Measurements from ENCODE around the gene EMX1.

The EMX1 gene

DNA sequence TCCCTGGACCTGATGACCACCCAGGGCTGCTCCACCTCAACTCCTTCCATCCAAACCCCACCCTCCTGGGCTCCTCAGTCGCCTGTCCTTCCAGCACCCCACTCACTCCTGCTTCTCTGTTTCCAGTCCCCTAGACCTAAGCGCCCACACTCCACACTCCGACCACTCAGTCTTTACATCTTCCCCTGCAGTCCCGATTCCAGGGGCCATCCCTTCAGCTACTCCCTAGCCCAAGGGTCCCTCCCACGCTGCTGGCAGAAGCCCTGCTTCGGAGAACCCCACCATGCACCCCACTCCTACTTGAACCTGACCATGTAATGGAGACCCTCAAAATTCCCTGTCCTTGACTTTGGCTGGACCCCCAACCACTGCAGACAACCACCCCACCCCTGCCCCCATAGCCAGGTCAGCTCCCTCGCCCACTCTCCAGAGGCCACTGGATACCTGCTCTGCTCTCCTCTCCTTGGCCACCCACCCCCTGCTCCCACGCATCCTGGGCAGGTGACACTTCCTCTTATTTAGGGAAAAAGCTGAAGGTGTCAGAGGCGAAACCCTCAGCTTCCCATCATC is 28.2 kb downstream of the EMX1 start:
- DNase-seq, result no peak

DNA sequence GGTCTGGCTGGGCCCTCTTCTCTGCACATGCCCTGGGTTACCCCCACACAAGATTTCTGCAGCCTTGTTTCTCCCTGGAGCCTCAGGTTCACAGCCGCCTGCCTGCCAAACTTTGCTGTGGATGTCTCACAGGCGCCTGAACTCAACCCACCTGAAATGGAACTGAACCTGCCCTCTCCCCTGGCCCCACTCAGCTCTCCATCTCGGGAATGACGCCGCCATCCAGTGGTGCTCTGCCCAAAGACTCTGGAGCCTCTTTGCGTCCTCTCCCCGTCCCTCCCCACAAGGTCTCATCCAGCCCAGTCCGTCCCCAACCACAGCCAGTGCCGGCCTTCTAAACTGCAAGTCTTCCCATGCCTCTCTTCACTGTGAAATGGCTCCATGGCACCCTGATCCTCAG is 29.1 kb downstream of the EMX1 start:
- DNase-seq, result no peak

DNA sequence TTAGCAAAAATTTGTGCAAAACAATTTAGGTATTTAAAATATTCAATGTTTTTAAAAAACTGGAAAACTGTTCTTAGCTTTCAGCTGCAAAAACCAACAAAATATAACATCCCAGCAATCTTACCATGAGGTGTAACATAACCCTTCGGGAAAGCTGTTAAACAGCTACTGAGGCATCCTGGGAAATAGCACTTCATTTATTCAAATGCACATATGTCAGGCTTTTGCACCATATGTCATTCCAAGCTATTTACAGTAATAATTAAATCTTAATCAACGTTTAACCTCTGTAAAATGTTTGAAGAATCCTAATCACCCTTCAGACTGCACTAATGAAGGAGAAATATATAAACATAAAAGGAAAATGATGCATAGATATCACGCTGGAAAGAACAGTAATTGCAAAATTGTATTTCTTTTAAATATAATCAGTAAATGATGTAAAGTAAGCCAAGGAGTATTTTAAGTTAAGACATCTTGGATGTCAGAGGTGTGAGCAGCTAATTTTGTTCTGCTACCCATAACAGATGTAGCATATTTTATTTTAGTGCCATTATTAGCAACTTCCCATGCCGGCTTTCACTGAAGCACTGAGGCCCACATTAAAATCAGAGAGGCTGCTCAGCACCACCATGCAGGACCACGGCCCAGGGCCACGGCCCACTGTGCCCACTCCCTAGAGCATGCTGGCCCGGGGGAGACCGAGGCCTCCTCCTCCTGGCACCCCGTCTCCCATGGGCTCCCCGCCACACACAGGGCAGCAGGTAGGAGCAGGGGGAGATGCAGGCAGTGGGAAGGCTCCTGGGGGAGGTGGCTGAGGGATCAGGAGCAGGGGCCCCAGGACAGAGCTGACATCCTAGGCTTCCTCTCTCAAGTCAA is 30.9 kb downstream of the EMX1 start:
- DNase-seq, result no peak

- no peak for DNase-seq
Measured at GRCh38 chr2:72949045-72949444, 31.7 kb downstream of the EMX1 start.

DNA sequence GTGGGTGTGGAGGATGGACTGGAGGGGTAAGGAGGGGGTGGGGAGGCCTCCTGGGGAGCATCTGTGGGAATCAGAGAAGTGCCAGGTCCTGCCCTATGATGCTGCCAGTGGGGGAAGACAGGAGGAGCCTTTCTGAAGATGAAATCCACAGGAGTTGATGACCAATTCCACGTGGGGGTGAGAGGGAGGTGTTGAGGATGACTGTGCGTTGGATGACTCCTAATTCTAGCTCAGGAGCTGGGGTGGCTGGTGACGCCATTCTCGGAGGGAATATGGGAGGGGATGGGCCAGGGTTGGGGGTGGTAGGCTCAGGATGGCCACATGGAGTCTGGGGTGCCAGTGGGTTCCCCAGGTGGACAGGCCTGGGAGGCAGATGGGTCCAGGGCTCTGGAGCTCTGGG is 32.3 kb downstream of the EMX1 start:
- DNase-seq, result no peak

GRCh38 chr2:72950558-72951255 is 33.4 kb downstream of the EMX1 start:
- no peak for DNase-seq

DNA sequence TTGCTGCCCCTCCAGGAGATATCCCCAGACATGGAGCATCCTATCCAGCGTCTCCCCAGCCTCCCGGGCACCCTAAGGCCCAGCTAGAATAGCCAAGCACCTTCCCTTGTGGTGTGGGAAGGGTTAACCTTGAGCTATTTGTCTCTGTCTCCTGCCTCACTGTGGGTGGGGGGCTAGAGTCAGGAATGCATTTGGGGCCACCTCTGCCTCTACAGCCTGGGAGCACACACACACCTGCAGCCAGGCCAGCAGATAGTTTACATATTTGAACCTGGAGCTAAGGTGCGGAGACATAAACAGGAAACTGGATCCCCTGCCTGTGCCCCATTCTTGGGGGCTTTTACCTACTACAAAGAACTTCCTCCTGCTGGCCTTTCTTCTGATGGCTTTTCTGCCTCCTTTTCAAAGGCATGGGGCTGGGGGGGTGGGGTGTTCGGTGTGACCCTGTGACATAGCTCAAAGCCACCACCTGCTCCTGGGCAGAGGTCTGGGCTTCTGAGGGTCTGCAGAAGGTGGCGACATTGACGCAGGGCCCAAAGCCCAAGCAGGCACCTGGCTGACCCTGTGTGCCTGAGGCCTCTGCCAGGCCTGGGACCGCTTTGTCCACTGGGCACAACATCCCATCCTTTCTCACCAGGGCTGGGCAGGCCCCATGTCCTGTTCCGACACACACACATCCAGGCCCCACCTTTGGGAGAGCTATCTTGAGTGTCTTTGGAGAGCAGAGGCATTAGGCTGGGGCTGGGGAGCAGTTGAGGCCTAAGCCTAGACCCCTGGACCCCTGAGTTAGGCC is 34.2 kb downstream of the EMX1 start:
- DNase-seq, result no peak

- DNase-seq, result no peak
Measured at GRCh38 chr2:72952110-72952823, 34.9 kb downstream of the EMX1 start.

DNA sequence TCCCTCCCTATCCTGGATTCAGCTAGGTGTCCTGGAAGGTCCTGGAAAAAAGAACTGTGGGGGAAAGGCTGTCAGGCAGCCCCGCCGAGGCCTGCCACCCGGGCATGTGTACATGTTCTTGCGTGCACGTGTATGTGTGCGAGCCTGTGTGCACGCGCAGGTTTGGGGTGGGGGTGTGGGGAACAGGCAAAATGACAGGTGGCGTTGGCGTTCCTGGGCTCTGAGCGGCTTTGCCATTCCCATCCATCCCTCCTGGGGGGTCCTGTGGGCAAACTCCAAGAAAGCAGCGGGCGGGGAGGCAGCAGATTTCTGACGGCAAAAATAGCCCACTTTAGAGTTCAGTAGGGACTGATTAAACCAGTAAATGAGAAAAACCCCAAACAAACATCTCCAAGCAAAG is 35.6 kb downstream of the EMX1 start:
- DNase-seq, result no peak

- DNase-seq, result no peak
Measured at GRCh38 chr2:72953528-72953927, 36.2 kb downstream of the EMX1 start.

DNA sequence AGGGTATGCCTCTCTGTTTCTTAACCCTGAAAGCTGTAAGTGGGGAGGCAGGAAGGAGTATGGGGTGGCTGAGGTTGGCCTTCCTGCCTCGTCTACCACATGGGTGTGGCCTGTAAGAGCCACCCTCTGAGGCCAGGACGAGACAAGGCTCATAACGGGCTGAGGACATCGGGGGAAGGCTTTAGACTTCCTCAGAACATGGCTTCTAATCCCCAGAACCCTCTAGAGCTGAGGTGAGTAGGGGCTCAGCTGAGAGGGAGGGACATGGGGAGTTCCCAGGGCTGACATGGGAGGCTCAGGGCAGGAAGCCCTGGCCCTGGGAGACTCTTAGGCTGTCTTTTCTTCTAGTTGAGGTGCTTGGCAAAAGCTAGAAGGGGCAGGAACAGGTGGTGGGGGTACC is 36.7 kb downstream of the EMX1 start:
- DNase-seq, result no peak

DNA sequence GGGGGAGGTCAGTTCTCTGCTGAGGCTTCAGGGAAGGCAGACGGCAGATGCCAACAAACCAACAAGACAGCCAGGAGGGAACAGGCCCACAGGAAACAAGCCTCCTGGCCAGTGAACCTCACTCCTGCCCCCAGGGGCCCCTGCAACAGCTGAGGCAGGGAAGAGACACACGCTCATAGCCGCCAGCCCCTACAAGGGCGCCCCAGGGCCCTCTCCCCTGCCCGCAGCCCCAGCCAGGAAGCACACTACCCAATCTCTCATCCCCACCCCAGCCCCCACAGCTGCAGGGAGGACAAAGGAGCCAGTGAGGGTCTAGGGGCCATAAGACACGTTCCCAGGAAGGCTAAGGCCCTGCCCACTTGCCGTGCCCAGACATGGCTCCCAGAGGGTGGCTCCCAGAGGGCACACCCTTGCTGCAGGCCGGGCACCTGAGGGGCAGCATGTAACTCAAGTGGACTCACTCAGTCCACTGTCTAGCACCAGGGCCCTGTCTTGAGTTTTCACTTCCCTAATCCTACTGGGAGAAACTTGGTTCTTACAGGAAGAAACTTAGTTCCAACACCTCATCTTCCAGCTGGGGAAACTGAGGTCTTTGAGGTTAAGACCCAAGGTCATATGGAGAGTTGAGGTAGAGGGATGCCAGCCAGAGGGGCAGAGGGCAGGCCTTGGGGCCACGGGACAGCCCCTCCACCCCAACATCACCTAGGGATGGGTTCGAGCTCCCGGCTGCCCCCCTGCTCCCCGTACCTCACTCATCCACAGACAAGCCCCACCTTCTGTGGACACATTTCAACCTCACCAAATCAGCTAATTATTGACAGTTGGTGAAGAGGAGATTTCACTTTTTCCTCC is 37.3 kb downstream of the EMX1 start:
- no peak for DNase-seq

DNA sequence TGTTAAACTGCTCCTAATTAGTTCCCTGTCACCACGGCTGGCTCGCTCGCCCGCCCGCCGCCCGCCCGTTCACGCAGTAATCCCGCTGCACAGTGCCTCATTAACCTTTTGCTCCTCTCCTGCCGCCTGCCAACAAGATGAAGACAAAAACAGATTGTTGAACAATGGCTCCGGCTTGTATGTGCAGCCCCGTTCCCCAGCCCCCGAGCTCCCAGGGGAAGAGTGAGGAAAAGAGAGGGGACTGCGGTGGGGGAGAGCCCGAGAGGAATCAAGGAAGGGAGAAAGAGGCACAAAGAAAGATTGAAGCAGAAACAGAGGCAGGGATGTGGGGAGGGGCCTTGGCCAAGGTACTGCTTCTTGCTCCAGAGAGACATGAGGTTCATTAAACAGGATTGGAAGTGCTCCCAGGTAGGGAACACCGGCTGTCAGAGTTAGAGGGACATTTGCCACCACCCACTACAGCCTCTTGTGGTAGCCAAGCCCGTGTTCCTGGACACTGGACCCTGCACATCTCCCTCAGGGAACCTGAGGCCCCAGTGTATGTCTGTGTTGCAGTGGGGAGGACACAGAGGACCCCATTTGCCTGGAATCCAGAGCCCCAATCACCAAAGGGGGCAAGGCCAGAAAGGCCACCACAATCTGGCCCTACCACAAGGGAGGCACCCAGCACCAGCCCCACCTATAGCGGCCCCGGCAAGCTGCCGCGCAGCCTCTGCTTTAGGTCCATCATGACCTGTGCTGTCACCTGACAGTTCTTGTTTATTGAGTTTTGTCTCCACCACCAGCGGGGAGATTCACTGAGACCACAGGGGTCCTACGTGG is 38.1 kb downstream of the EMX1 start:
- no peak for DNase-seq

- no peak for DNase-seq
Measured at GRCh38 chr2:72956050-72956395, 38.7 kb downstream of the EMX1 start.

DNA sequence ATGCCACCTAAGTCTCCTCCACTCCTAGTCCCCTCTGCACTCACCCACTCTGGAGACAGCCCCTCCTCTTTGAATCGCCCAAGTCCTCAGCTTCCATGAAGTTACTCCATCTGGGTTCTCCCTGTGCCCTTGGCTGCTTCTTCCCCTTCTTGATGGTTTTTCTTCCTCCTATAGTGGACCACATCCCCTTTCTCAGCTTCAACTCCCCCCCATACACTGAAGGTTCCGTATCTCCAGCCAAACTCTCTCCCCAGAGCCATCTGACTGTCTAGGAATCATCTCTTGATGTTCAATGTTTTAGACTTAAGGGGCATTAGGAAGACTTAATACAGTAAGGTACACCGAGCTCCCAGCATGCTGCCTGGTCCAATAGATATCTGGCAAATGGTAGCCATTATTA is 39.6 kb downstream of the EMX1 start:
- no peak for DNase-seq

DNA sequence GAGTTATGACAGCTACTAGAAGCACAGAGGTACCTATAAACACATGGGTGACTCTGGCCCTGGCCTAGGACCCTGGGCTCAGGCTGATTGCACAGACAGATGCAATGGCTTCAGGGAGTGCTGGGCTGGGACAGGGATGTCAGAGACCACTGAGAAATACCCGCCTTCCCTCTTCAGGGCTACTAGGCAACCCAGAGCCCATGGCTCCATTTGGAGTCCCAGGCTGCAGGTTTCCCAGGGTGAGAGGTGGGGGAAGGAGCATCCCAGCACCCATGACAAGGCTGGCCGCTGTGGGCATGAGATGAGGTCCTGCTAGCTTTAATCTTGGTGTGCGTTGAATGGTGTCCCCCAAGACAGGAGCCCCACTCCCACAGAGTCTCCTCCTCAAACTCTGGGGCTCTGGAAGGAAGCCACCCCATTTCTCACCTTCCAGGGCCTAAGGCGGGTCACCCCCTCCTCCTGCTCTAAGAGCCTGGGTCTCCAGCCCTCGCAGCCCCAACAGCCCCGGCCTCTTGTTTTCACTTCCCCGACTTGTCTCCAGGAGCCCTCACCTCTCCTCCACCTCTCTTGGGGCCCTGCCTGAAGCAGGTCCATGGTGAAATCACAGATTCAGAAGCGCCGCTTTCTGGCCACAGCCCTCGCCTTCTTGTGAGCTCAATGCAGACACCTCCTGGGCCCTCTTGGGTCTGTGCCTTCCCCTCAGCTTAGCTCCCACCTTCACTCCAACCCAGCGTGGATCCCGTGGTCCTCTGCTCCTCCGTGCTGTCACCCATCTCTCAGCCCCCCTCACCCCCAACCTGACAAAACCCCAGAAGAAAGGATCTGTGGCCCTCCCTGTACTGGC is 41.4 kb downstream of the EMX1 start:
- DNase-seq, result no peak

- no peak for DNase-seq
Measured at GRCh38 chr2:72959554-72959953, 42.2 kb downstream of the EMX1 start.

DNA sequence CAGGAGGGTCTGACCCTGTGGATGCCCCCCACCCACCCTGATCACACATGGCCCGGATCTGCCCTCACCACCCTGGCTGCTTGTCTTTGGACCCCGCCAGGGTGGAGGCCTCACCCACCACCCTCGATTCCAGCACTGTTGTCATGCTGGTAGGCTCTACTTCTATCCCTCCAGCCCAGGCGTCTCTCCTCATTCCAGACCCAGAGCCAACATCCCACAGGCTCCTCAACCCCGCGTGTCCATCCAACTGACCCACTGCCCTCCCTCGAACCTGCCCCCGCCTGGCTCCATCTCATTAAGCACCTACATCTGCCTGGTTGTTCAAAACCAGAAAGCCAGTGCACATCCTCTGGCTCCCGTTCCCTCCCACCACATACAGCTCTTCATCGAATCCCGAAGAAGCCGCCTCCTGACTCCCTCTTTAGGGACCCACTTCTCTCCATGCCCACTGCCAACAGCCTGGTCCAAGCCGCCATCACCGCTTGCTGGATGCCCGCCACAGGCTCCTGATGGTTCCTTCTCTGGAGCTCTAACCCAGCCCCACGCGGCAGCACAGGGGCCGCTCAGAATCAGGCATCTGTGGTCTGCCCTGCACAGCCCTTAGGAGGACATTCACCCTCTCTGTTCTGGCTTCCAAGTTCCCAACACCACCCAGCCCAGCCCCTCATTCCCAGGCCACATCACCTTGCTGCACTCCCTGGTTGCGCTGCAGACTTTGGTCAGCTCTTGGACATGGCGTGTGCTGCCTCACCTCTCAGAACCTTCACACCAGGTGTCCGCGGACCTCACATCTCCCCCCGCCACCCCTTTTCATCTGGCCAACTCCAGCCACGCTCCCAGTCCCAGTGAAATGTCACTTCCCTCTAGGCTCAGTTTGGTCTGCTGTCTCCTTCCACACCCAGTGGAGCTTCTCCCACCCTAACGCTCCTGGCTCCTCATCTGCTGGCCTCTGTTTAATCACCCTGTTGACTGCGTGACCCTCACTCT is 43.0 kb downstream of the EMX1 start:
- no peak for DNase-seq

Data from activated T-cell treated with anti-CD3 and anti-CD28 coated beads, Interleukin-2, amount 50 U/mL, for 1 hour (primary cell).